Urothelium cell line (cell line): Measurements from ENCODE around the gene SAT2.

Source experiments
- DNase-seq: peaks from one replicate; pipeline ENCODE4 v3.0.0; 2011; ENCODE audit warnings: low spot score, mixed read lengths
- FAIRE-seq: peaks from 2 replicates; lab custom pipeline; 2011; peaks lifted over from hg19 to GRCh38; lab: Jason Lieb, UNC

The SAT2 gene

DNA sequence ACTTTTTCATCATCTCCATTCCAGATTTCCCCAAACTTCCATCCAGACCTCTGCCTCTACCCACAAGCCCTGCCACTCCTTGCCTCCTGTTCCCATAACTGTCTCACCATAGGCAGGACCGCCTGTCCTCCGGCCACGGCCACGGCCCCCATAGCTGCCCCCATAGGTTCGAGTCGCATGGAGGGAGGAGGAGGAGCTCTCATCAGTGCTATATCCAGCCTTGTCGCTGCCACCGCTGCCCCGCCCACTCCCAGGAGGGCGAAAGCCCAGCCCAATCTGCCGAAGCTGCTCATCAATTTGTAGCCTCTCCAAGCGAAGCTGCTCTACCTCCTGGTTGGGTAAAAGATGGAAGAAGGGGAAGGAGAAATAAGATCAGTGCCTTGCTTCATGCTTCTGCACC lies 34.3 kb downstream of the SAT2 start:
- no peak for DNase-seq
- FAIRE-seq: no peak

DNA sequence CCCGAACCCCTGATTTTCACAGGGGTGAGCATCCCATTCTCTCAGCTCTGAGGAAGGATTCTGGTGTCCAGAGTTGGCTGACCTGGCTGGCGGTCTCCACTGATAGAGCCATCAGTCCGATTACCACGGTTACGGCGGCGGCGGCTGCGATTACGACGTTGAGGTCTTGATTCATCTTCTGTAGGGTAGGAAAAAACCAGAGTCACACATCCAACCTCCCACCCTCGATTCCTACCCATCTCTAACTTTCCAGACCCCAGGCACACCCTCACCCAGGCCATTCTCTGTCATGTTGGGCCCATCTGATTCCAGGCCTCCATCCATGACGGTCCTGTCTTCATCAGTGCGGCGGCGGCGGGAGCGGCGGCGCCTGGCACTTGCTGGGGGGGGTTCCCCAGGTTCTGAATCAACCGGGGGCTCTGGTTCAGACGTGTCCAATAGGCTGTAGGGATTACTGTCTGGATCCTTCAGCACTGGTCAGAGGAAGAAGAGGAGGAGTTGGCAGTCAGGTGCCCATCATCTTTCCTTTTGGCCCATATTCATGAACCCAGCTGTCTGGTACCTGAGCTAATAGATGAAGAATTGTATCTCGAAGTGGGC lies 35.1 kb downstream of the SAT2 start:
- DNase-seq: no peak
- no peak for FAIRE-seq

DNA sequence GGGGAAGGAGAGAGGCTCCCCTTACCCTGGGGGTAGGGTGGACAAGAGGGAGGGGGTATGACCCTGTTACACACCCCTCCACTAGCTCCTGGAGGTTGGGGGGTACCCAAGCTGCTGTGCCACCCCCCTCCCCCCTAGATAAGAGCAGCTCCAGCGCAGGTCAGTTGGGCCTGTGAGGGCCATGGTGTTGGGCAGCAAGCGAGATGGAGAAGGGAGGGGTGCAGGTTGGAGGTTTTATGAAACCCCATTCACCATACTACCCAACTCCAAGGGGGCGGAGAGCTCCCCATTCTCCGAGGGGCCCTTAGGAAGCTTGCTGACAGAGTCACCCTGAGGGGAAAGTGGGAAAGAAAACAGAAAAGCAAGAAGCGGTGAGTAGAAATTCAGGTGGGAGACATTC lies 36.0 kb downstream of the SAT2 start:
- DNase-seq (no peak), FAIRE-seq (no peak)

DNA sequence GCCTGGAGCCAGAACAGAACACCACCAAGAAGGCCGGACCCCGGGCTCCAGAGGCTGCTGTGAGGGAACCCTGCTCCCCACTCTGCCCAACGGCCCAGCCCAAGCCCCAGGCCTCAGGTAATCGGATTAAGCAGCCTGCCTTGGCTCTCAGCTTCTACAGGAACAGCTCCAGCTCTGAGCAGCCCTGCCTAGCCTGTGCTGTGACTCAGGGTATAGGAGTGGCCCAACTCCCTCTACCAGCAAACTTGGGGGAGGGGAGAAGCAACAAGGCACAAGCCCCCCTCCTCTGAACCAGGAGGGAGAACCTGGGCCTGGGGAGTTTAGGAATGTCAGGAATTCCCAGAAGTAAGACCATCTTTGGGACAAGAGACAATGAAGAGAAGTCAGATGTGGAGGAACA lies 36.9 kb downstream of the SAT2 start:
- FAIRE-seq (no peak), DNase-seq (no peak)

DNA sequence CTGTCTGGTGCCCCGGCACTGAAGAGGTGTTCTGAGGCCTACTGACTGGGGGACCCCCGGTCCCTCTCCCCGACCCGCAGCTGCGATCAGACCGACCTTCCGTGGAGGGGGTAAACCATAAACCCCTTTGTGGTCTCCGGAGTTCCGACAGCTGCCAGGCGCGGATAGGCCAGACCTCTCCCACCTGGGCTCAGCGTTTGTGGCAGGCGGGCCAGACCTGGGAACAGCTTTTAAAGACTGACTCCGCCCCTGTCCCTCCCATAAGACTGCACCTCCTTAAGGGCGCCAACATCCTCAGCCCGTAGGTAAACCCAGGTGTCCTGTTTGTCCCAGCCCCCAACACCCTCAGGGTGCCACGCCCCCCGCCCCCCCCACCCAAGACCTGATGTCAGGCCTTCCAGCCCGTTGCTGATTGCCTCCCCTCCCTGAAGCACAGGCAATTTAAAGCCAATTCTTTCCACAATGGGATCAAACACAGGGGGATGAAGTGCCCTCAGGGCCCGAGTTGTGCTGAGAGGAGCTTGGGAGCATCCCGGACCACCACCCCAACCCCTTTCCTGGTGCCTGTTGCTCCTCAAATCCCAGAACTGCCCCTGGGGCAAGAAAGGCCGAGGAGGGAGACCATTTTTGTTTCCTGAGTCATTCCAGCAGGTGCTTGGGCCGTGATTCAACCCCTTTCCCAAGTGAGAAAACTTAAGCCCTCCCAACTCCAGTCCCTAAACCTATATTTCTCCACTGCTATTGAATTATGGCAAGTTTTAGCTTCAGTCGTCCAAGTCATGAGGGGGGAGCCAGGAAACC lies 37.5 kb downstream of the SAT2 start, which contains the start of gene SOX15:
SOX15 (minus strand) TSS at position 204 of the 801 bp plus-strand sequence. CDS start 418 bp downstream, outside the sequence.
- no peak for DNase-seq

DNA sequence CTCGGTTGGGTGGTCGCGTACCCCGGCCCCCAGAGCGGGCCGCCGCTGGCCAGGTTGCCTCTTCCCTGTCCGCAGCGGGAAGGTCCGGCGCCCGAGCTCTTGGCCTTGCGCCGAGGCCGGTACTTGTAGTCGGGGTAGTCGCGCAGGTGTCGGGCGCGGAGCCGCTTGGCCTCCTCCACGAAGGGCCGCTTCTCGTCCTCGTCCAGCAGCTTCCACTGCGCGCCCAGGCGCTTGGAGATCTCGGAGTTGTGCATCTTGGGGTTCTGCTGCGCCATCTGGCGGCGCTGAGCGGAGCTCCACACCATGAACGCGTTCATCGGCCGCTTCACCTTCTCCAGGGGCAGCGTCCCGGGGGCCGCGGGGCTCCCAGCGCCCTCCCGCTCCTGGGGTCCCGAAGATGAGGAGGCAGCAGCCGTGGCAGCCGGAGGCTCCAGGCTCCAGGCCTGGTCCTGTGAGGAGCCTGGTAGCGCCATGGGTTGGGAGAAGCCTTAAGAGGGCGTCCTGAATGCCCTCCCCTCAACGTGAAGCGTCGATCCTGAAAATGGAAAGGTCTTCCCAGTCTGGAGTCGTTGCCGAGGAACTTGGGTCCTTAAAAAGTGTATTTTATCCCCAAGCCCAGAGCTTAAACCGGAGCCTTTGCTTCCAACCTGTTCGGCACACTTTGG lies 38.3 kb downstream of the SAT2 start:
- no peak for FAIRE-seq
- no peak for DNase-seq

More for the DNA sequence above, 37.5 kb downstream of the SAT2 start, which contains the start of gene SOX15:
- no peak for FAIRE-seq

DNA sequence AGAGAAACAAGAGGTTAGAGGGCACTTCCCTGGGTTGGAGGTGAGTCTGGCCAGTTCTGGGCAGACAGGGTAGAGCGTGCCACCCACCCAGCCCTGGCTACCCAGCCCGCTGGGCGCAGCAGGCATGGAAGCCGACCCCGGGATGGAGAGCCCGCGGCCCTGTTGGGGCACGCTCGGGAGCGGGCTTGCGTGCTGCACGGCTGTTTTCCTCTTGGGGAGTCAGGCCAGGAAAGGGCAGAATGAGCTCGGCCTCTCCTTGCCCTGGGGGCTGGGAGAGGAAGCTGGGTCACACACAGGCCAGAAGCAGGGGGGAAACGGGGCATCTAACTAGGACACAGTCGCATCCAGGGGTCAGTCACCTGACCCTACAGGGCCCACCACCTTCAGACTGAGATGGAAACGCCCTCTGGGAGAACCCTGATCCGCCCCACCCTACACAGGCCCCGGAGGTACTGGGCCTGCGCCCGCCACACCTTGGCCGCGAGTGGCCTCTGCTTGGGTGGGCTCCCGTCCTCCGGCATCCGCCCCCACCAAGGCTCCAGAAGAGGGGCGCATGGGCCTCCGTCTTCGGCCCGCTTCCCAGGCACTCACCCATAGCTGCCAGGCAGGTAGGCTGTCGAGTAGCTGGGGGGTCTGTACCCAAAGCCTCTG lies 38.9 kb downstream of the SAT2 start:
- FAIRE-seq: no peak
- DNase-seq: no peak

DNA sequence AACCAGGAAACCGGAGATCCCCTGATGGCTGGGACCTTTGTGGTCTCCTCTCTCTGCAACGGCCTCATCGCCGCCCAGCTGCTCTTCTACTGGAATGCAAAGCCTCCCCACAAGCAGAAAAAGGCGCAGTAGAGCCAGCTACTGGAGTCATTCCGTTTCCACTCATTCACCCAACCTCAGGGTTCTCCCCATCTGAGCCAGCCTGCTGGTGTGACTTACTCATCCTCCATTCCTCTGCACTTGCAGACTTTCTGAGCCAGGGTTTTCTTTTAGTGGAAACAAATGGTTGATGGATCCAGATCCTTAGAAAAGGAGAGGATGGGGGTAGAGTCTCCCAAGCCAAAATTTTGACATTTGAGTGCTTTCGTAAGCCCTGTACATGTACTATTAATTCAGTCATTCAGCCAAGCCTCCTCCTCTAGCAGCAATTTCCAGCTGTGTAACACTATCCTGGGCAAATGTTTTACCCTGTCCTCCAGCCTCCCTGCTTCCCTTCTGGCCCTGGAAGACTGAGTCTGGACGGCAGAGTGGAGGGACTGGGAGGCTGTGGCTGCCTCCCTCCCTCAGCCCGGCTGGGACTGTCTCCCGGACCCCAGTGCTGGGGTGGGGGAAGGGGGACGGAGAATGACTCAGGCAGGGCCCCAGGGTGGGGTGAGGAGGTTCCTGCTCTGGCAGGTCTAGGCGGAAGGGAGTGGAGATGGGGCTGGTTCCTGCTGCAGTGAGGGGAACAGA lies 40.0 kb downstream of the SAT2 start:
- DNase-seq (no peak), FAIRE-seq (no peak)

DNA sequence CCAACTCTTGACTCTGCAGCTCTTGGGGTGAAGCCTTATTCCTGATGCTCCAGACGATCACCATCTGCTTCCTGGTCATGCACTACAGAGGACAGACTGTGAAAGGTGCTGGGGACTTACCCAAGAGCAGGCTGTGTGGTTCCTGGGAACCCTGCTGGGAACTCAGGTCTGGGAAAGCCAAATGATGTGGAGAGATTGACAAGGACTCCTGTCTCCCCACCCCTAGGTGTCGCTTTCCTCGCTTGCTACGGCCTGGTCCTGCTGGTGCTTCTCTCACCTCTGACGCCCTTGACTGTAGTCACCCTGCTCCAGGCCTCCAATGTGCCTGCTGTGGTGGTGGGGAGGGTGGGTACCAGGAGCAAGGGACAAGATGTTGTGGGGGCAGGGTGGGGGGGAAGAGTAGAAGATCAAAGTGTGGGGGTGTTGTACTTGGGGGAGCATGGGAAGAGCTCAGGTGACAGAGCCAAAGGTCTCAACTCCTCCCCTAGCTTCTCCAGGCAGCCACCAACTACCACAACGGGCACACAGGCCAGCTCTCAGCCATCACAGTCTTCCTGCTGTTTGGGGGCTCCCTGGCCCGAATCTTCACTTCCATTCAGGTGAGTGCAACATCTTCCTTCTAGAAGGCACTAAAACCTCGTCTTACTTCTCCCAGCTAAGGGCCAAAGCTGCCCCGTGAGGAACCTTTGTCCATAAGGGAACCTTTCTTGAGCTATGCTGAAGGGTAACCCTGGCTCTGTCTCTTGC lies 40.8 kb downstream of the SAT2 start:
- no peak for DNase-seq
- no peak for FAIRE-seq

DNA sequence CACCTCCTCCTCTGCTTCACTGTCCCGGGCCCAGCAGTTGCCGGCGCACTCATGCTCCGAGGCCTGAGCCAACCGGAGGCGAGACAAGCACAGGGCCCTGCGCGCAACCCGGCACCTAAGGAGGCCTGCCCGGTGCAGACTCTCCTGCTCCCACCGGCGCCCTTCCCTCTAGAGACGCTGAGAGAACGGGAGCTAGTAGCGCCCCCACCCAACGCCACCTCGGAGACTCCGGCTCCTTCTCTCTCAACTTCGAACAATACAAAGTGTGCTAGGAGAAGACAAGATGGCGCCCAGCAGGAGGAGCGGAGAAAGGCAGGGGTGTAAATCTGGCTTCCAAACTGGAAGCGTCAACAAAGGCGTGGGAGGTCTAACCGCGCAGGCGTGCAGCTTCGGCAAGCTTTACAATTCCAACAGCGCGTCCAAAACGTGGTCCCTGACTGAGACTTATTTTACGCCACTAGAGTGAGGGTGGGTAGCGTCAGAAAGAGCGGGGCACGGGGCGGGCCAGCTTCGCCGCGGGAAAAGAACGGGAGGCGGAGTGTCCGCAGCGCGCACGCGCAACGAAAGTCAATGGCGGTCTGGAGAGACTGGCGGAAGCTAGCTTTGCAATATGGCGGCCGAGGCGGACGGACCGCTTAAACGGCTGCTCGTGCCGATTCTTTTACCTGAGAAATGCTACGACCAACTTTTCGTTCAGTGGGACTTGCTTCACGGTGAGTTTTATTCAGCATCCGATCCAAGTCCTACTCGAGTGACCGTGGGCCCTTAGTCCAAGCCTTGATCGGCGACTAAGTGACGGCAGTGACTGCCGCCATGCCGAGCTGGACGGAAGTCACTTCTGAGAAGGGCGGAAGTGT lies 44.1 kb downstream of the SAT2 start, which contains the start of gene MPDU1:
MPDU1 (plus strand) TSS at position 600 of the 857 bp plus-strand sequence; CDS start at position 611, 11 bp downstream.
- DNase-seq: peak; percentile 87
- no peak for FAIRE-seq

DNA sequence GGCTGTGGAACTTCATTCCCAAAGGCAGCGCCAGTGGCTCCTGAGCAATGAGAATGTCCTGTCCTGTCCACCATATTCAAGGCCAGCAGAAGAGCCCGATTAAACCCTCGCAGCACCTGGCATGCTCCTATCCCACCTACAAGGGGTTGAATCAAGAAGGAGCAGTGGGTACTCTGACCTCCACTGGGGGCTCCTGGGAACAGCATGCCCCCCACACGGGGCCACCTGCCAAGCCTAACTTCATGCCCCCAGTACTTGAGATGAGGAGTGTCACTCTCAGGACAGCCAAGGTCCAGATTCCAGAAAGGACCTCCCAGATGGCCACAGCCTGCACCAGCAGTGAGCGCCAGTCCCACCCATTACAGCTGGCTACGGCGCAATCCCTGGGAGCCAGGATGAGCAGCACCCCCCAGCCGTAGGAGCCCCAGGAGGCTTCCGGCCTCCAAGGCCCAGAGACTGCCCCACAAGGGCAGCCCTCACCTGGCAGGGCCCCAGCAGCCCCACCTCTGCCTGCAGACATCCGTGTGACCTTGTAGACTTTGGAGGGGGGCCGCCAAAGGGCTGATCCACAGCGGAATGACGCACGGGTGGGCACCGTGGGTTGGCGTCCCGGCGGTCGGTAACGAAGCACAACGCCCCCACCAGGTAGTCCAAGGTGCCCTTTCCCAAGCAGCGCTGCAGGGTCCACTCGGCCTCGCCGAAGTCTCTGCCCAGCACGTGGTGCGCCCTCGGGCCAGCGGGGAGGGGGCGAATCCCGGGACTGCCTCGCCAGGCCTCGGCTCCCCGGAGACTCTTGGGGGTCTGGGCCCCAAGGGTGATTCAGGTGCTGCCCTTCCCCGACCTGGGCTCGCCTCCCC lies 45.0 kb downstream of the SAT2 start:
- FAIRE-seq: no peak
- no peak for DNase-seq

DNA sequence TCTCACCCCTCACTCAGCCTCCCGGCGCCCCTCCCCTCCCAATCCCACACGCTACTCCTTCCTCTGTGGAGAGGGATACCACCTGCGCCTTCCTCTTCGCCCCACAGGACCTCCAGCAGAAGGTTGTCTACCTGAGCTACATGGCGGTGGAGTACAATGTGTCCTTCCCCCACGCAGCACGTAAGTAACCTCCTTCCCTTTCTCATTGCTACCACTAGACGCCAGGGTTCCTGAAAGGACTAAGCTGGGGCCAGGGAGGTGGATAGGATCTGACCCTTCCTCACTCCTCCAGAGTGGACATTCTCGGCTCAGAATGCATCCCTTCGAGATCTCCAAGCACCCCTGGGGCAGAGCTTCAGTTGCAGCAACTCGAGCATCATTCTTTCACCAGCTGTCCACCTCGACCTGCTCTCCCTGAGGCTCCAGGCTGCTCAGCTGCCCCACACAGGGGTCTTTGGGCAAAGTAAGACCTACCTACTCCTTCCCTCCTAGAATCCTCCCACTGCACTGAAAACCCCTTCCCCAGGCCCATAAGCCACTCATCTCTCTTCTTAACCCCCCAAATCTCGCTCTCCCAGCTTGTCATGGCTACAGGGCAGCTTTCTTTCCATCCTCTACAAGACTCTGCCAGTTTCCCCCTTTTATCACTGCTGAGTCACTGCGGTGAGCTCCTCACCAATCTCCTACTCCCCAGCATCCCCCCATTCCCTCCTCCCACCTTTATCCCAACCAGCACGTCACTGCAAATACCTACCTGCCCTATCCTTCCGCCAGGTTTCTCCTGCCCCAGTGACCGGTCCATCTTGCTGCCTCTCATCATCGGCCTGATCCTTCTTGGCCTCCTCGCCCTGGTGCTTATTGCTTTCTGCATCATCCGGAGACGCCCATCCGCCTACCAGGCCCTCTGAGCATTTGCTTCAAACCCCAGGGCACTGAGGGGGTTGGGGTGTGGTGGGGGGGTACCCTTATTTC lies 46.7 kb downstream of the SAT2 start:
- FAIRE-seq (no peak), DNase-seq (no peak)

DNA sequence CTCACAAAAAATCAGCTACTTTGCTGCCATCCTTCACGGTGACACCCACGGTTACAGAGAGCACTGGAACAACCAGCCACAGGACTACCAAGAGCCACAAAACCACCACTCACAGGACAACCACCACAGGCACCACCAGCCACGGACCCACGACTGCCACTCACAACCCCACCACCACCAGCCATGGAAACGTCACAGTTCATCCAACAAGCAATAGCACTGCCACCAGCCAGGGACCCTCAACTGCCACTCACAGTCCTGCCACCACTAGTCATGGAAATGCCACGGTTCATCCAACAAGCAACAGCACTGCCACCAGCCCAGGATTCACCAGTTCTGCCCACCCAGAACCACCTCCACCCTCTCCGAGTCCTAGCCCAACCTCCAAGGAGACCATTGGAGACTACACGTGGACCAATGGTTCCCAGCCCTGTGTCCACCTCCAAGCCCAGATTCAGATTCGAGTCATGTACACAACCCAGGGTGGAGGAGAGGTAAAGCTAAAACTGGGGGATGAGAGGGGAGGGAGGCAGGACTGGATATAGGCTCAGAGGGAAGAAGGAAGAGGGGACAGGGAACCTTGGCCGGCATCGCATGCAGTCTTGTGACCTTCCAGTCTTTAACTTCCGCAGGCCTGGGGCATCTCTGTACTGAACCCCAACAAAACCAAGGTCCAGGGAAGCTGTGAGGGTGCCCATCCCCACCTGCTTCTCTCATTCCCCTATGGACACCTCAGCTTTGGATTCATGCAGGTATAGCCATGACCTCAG lies 47.6 kb downstream of the SAT2 start:
- FAIRE-seq (no peak), DNase-seq (no peak)

DNA sequence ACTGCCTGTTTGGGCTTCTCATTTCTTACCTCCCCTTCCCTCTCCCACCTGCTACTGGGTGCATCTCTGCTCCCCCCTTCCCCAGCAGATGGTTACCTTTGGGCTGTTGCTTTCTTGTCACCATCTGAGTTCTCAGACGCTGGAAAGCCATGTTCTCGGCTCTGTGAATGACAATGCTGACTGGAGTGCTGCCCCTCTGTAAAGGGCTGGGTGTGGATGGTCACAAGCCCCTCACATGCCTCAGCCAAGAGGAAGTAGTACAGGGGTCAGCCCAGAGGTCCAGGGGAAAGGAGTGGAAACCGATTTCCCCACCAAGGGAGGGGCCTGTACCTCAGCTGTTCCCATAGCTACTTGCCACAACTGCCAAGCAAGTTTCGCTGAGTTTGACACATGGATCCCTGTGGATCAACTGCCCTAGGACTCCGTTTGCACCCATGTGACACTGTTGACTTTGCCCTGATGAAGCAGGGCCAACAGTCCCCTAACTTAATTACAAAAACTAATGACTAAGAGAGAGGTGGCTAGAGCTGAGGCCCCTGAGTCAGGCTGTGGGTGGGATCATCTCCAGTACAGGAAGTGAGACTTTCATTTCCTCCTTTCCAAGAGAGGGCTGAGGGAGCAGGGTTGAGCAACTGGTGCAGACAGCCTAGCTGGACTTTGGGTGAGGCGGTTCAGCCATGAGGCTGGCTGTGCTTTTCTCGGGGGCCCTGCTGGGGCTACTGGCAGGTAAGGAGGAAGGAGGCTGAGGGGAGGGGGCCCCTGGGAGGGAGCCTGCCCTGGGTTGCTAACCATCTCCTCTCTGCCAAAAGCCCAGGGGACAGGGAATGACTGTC lies 48.4 kb downstream of the SAT2 start, which contains the start of gene CD68:
CD68 (plus strand) TSS at position 638 of the 833 bp plus-strand sequence; CDS start at position 678, 40 bp downstream.
- FAIRE-seq (no peak), DNase-seq (no peak)
